HepG2 (cell line): Measurements from ENCODE around the gene CHCHD6.

ENCODE experiments used
- ATM ChIP-seq: fragments of 450-650 bp; IDR thresholded peaks from 2 replicates; pipeline ENCODE4 v1.7.1; 2017; ENCODE audit warnings: mild to moderate bottlenecking, borderline replicate concordance
- TF ChIP-seq, protein P1 (sequence below): sonication (generic); formaldehyde crosslinking; IDR thresholded peaks from 2 replicates; pipeline ENCODE4 v1.4.0; 2020; ENCODE audit warnings: missing genetic modification reagents

- no peak for TF ChIP-seq ATM
- TF ChIP-seq, protein P1, sequence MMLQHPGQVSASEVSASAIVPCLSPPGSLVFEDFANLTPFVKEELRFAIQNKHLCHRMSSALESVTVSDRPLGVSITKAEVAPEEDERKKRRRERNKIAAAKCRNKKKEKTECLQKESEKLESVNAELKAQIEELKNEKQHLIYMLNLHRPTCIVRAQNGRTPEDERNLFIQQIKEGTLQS (CRISPR knock-in tag): no peak
Observed at GRCh38 chr3:126957776-126958637, 254.0 kb downstream of the CHCHD6 start.
